Measurements from ENCODE around the gene SLAMF6. TPM values are rescaled to one million over a fixed set of nuclear protein-coding genes. Genes with fewer than 3 reads are reported as not detected.

SLAMF6 gene
- not detected for total RNA-seq

GRCh38 chr1:160522622-160523345 is at the start of gene SLAMF6:
Gene SLAMF6, minus strand, starts transcription at chr1:160523255. Its CDS starts 63 bp downstream, at chr1:160523192.

Other genes starting within 250 kb of the SLAMF6 start
- gene PEX19, start 238.1 kb downstream of the SLAMF6 start, total RNA-seq: 99.8 TPM
- 156 TPM for gene COPA, start 180.0 kb downstream of the SLAMF6 start, total RNA-seq
- 81.4 TPM for gene NCSTN, start 179.9 kb downstream of the SLAMF6 start, total RNA-seq
- 2.7 TPM for gene NHLH1, start 156.2 kb downstream of the SLAMF6 start, total RNA-seq
- gene VANGL2, start 122.7 kb downstream of the SLAMF6 start, total RNA-seq: 15.2 TPM
- 2.2 TPM for gene CD84, start 56.2 kb upstream of the SLAMF6 start, total RNA-seq
- gene SLAMF1, start 123.8 kb upstream of the SLAMF6 start, total RNA-seq: not detected
- gene CD48, start 188.6 kb upstream of the SLAMF6 start, total RNA-seq: 2.6 TPM
- 0.22 TPM for gene SLAMF7, start 216.0 kb upstream of the SLAMF6 start, total RNA-seq